GM18868 (cell line): ENCODE data around the gene PPP2R1A.
"Not testable (repeated sequence)": the region's sequence is repeated elsewhere in the genome, so short reads cannot be mapped to it uniquely, and the experiment has no call there.

Experiments used
- ATAC-seq: cut with Tn5 transposase; IDR thresholded peaks from one replicate; pipeline ENCODE4 v1.9.1; 2021; ENCODE audit warnings: mild to moderate bottlenecking, moderate library complexity; ENCODE audit not compliant: unreplicated experiment

PPP2R1A gene

GRCh38 chr19:52200044-52200443, 10.2 kb downstream of the PPP2R1A start:
- ATAC-seq, result no peak

DNA sequence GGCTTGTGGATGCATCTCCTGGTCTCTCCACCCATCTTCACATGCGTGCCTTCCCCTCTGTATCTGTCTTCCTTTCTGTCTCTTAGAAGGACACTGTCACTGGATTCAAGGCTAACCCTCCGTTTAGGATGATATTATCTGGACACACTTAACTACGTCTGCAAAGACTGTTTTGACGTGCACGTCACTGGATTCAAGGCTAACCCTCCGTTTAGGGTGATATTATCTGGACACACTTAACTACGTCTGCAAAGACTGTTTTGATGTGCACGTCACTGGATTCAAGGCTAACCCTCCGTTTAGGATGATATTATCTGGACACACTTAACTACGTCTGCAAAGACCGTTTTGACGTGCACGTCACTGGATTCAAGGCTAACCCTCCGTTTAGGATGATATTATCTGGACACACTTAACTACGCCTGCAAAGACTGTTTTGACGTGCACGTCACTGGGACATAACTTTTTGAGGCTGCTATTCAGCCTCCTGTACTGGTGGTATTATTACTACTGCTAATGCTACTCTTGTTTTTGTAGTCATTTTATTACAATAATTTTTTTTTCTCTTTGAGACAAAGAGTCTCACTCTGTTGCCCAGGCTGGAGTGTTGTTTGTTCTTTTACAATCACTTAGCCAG, 11.0 kb downstream of the PPP2R1A start:
- not testable (repeated sequence) for ATAC-seq

GRCh38 chr19:52206481-52206880, 16.6 kb downstream of the PPP2R1A start:
- no peak for ATAC-seq

- ATAC-seq, result no peak
Measured at GRCh38 chr19:52211203-52211602, 21.4 kb downstream of the PPP2R1A start.

DNA sequence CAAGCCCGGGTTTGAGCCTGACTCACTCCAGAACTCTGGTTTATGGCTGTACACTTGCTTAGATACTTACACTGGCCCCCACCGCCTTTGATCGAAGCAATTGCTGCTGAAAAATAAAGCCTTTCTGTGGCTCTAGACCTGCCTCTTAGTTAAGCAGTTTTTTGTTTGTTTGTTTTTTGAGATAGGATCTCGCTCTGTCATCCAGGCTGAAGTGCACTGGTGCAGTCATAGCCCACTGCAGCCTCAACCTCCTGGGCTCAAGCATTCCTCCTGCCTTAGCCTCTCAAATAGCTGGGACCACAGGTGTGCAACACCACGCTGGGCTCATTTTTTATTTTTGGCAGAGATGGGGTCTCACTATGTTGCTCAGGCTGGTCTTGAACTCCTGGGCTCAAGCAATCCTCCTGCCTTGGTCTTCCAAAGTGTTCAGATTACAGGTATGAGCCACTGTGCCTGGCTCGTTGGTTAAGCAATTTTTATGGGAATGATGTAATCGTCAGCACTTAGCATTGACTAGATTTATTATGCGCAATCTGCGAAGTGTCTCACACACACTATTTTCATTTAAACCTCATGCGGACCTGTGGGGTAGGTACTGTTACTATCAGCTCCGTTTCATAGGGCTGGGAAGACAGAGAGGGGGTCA, 22.2 kb downstream of the PPP2R1A start:
- no peak for ATAC-seq

- ATAC-seq, result no peak
Measured at GRCh38 chr19:52212572-52213255, 22.9 kb downstream of the PPP2R1A start.

DNA sequence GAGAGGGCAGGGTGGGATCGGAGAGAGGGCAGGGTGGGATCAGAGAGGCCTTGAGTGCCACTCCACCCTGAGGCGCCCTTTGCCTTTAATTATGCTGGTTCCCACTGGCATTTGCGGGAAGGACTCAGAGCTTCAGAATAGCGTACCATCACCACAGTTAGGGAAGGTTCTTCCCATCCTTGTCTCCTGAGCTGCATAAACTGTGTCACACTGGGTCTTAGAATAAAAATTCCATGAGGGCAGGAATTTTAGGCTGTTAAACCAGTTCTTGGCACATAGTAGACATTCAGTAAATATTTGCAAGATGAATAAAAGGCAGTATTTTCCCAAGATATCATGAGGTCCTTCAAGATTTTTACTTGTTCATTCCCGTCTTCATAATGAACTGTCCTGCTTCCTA, 24.4 kb downstream of the PPP2R1A start:
- no peak for ATAC-seq

DNA sequence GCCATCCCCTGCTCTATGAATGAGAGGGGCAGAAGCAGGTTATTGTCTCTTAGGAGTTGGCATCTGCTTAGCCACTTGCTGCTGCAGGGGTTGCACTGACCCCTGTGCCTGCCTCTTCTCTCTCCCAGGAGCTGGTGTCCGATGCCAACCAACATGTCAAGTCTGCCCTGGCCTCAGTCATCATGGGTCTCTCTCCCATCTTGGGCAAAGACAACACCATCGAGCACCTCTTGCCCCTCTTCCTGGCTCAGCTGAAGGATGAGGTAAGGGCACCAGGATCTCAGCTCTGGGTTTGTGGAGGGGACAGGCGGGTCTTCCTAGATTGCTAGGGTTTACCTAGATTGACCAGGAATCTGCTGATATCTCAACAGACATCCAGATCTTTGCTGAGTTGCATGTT, 26.5 kb downstream of the PPP2R1A start:
- ATAC-seq, result no peak

GRCh38 chr19:52217576-52217975, 27.7 kb downstream of the PPP2R1A start:
- no peak for ATAC-seq

- ATAC-seq, result no peak
Measured at GRCh38 chr19:52219611-52220010, 29.8 kb downstream of the PPP2R1A start.

DNA sequence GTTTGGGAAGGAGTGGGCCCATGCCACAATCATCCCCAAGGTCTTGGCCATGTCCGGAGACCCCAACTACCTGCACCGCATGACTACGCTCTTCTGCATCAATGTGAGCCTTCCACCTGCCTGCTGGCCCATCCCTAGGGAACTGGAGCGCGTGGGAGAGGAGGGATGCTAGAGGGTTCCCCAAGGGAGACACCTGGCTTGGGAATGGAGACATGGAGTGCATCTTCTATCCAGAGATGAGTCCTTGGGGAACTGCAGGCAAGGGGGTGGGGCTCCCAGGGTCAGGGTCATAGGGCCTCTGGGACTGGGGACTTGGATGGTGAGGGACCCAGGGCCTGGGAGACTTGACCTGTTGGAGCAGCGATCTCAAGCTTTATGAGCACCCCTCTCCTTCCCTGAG, 31.2 kb downstream of the PPP2R1A start:
- no peak for ATAC-seq

DNA sequence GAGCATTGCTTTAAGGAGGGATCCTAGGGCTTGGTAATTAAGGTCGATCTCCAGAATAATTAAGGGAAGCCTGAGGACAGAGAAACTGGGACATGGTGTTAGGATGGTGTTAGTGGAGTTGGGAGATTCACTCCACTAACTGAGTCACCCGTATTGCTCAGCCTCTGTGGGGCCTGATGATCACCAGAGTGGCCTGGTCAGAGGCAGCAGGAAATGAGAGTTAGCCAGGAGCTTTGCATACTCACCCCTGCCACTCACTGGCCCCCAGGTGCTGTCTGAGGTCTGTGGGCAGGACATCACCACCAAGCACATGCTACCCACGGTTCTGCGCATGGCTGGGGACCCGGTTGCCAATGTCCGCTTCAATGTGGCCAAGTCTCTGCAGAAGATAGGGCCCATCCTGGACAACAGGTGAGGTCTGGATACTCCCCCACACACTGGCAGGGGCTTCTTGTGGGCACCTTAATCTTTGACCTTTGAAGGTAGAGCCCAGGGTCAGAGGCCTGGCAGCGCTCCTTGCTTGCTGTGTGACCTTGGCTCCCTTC, 32.1 kb downstream of the PPP2R1A start:
- ATAC-seq, result no peak

GRCh38 chr19:52224211-52224610, 34.4 kb downstream of the PPP2R1A start:
- no peak for ATAC-seq

DNA sequence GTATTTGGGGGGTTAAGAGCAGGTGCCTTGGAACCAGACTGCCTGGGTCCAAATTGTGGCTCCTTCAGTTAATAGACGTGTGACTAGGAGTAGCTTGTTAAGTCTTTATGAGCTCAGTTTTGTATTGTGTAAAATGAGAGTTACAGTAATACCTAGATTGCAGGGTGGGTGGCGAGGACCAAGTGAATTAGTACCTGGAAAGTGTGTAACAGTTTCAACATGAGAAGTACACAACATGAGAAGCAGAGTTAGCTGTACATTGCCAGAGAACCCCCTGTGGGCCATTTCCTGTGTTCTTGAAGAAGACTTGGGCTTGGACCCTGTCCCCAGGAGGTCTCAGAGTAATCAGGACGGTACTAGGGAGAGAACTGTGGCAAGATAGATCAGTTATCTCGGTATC, 36.8 kb downstream of the PPP2R1A start:
- ATAC-seq, result no peak

DNA sequence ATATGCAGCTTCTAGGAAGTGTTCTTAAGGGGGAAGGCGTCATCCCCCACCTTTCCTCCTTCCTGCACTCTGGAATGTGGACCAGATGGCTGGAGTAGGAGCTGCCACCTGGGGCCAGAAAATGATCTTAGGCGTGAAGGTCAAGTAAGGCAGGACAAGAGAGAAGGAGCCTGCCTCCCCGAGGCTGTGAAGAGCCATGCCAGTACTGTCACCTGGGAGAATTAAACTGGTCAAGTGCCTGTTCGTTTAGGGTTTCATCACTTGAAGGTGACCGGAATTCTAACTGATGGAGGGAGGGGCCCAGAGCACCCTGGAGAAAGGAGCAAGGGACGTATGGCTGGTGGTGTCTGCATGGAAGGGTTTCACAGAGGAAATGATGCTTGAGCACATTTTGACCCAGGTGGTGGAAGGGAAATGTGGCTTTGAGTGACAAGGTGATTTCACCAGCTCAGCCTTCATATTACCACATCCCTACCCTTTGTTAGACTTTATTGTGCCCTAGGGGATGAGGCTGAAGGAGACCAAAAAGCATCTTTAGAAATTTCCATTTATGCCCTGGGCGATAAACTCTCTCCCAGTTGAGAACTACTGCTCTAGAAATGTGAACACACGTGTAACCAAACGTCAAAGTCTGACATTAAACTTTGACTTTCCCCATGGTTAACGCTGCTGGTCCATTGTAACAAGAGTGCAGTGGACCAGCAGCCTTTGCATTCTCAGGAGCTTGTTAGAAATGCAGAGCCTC, 37.5 kb downstream of the PPP2R1A start:
- ATAC-seq, result no peak

DNA sequence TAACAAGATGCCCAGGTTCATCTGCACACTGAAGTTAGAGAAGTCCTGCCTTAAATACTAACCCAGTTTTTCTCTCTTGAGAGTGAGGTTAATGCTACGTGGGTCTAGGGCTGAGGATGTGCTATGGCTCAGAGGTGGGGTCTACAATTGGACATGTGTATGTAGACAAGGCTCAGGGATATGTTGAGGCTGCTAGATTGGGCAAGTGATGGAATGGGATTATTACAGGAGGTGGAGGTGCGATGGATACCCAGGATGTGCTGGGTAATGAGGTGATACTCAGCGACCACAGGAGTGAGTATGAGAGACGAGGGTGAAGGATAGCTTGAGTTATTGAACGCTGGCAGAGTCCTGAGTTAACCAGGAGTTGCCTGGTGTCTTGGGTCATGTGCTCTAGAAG, 38.1 kb downstream of the PPP2R1A start:
- no peak for ATAC-seq

GRCh38 chr19:52229524-52229923, 39.7 kb downstream of the PPP2R1A start:
- no peak for ATAC-seq

DNA sequence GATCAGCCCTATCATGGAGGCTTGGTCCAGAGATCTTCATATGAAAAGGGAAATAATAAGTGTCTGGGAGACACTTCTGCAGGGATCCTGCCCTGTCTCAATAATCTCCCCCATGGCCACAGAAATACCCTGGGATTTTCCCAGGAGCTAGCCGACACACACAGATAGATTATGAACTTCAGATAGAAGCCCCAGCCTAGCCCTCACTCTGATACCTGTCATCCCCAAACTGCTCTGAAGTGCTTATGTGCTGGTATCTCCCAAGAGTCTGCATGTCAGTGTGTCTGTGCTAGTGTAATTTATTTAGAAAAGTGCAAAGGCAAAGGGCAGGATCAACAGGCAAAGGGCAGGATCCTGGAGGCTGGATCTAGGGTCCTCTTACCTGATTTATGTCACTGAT, 40.8 kb downstream of the PPP2R1A start:
- ATAC-seq, result no peak

DNA sequence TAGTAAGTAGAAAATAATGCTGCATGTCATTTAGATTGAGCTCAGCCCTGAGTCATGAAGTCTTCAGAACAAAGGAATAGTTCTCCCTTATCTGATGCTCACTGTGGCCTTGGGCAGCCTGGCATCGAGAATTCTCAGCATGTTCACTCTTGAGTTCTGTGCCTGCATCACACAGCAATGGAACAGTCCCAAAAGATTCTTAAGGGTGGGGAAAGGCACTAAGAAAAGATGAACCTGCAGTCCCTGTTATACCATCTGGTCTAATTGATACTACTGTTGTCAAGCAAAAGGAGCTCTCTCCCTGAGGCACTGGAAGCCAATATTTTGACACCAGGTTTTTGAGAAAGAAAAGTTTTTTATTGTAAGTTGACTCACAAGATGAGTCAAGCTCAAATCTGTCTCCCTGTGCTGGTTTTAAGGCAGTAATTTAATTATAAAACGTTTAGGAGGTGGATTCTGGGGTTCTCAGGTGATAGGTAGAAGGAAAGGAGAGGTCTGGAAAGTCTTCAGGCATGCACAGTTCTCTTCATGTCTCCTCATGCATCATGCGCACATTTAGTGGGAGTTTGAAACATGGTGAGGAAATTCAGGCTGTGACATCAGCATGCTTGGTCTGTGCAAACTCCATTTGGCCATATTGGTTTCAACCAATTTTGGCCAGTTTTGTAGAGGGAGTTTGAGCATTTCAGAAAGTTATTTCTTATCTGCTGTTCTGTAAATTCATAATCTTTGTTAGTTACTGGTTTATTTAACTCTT, 41.5 kb downstream of the PPP2R1A start:
- ATAC-seq, result no peak

DNA sequence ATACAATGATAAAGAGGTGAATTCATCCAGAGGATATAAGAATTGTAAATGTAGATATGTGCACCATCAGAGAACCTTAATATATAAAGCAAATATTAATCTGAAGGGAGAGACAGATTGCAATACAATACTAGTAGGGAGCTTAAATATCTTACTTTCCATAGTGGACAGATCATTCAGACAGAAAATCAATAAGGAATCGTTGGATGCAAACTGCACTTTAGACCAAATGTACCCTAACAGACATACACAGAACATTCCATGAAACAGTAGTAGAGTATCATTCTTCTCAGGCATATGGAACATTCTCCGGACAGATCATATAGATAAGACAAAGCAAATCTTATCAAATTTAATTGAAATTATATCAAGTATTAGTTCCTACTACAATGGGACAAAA, 44.6 kb downstream of the PPP2R1A start:
- no peak for ATAC-seq

DNA sequence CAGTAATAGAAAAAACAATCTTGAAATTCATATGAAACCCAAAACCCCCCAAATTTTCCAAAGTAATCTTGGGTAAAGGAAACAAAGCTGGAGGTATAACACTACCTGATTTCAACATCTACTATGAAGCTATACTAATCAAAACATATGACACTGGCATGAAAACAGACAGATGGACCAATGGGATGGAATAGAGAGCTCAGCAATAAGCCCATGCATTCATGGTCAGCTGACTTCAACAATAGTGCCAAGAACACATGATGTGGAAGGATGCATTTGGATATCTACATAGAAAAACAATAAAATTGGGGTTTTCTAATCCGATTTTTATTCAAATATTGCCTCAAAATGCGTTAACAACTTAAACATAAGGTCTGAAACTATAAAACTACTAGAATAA, 47.3 kb downstream of the PPP2R1A start:
- ATAC-seq, result no peak
